ENCODE data around the gene CLCN7.
A peak's percentile ranks its signal among the peaks of the same experiment; 100 is the strongest.
"Not testable (repeated sequence)": the region's sequence is repeated elsewhere in the genome, so short reads cannot be mapped to it uniquely, and the experiment has no call there.

Gene CLCN7

DNA sequence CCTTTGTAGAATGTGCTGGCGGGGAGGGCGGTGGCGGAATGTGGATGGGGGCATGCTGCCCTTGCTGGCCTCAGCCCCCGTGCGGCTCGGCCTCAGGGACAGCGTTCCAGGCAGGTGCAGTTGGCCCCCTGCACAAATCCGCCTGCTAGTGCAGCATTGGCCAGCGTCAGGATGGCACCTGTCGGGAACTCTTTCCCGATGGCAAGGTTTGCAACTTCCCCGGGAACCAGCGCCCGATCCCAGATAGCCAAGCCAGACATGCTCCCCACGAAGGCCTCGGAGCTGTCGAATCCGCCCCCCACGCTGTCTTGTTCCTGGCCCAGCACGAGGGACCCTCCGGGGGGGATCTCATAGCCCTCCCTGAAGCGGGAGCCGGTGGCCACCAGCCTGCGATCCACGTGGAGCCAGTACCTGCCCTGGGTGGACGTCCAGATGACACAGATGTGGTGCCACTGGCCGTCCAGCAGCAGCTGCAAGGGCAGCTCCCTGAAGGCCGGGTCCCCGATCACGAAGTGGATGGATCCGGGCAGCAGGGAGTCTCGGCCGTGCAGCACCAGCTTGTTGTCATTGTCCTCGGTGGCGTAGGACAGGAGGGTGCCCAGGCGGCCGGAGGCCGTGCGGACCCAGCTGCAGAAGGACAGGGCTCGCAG lies 11.1 kb upstream of the CLCN7 start:
- TF ChIP-seq ZFX (IDR thresholded peaks at IDR 0.05; ENCODE audit: borderline replicate concordance) (no peak), CTCF (IDR thresholded peaks at IDR 0.05) (no peak)
- no peak overlapping the region for H3K27ac ChIP-seq

GRCh38 chr16:1481906-1482835 lies 7.3 kb upstream of the CLCN7 start:
- TF ChIP-seq ZFX (IDR thresholded peaks at IDR 0.05; ENCODE audit: borderline replicate concordance): no peak
- TF ChIP-seq CTCF (IDR thresholded peaks at IDR 0.05): no peak
- H3K27ac ChIP-seq: no peak overlapping the region

- H3K27ac ChIP-seq: not testable (repeated sequence)
Observed at GRCh38 chr16:1478937-1479336, 4.1 kb upstream of the CLCN7 start.

- H3K27ac ChIP-seq: no peak overlapping the region
- TF ChIP-seq ZFX (IDR thresholded peaks at IDR 0.05; ENCODE audit: borderline replicate concordance): no peak
- TF ChIP-seq CTCF (IDR thresholded peaks at IDR 0.05): no peak
Observed at GRCh38 chr16:1477033-1477432, 2.2 kb upstream of the CLCN7 start.

- peak overlapping the region; percentile 76 for H3K27ac ChIP-seq
- TF ChIP-seq ZFX (IDR thresholded peaks at IDR 0.05; ENCODE audit: borderline replicate concordance): no peak
- no peak for TF ChIP-seq CTCF (IDR thresholded peaks at IDR 0.05)
Observed at GRCh38 chr16:1475552-1476114, 805 bp upstream of the CLCN7 start.

GRCh38 chr16:1474082-1474795 lies 589 bp downstream of the CLCN7 start:
- peak overlapping the region; percentile 76 for H3K27ac ChIP-seq
- no peak for TF ChIP-seq CTCF (IDR thresholded peaks at IDR 0.05)
- TF ChIP-seq ZFX (IDR thresholded peaks at IDR 0.05; ENCODE audit: borderline replicate concordance): no peak

DNA sequence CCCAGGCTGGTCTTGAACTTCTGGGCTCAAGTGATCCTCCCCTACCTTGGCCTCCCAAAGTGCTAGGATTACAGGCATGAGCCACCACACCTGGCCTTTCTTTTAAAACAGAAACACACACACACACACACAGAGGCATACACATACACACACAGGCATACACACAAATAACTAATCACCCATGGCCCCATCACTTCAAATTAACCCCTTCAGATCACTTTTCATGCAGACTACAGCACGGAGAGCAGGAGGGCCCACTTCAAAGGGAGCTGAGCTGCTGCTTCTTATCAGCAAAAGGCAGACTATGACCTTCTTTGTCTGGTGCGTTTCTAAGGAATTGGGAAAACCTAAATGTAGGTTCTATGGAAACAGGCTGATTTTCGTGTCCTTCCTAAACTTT lies 1.9 kb downstream of the CLCN7 start:
- H3K27ac ChIP-seq: no peak overlapping the region
- TF ChIP-seq ZFX (IDR thresholded peaks at IDR 0.05; ENCODE audit: borderline replicate concordance): no peak
- no peak for TF ChIP-seq CTCF (IDR thresholded peaks at IDR 0.05)
